Osteocyte (in vitro differentiated cells): ENCODE data around the gene B4GALT5. TPM values are rescaled to one million over a fixed set of nuclear protein-coding genes. Genes with fewer than 3 reads are reported as not detected.
A peak's percentile ranks its signal among the peaks of the same experiment; 100 is the strongest.
"Not testable (repeated sequence)": the region's sequence is repeated elsewhere in the genome, so short reads cannot be mapped to it uniquely, and the experiment has no call there.

Source experiments
- DNase-seq: peaks from one replicate; pipeline ENCODE4 v3.0.0; 2021; ENCODE audit warnings: mixed read lengths; ENCODE audit not compliant: unreplicated experiment; ENCODE audit errors: extremely low spot score
- H3K27ac Mint-ChIP-seq: one replicate; pipeline ENCODE4 v1.8.0; 2021; ENCODE audit warnings: mild to moderate bottlenecking, mixed read lengths; ENCODE audit not compliant: unreplicated experiment
- H3K27me3 Mint-ChIP-seq: one replicate; pipeline ENCODE4 v1.8.0; 2021; ENCODE audit warnings: mixed read lengths; ENCODE audit not compliant: unreplicated experiment
- H3K36me3 Mint-ChIP-seq: one replicate; pipeline ENCODE4 v1.8.0; 2021; ENCODE audit warnings: mixed read lengths; ENCODE audit not compliant: unreplicated experiment
- H3K4me1 Mint-ChIP-seq: one replicate; pipeline ENCODE4 v1.8.0; 2021; ENCODE audit warnings: mixed read lengths; ENCODE audit not compliant: unreplicated experiment
- H3K4me3 Mint-ChIP-seq: one replicate; pipeline ENCODE4 v1.8.0; 2021; ENCODE audit warnings: mild to moderate bottlenecking, moderate library complexity, mixed read lengths; ENCODE audit not compliant: unreplicated experiment
- H3K9me3 Mint-ChIP-seq: one replicate; pipeline ENCODE4 v1.8.0; 2021; ENCODE audit warnings: mixed read lengths; ENCODE audit not compliant: unreplicated experiment
- CTCF ChIP-seq: fragments of 200-600 bp; sonication (generic); IDR thresholded peaks from 2 replicates; pipeline ENCODE4 v1.5.0; 2021; ENCODE audit warnings: antibody characterized with exemption, mild to moderate bottlenecking, moderate library complexity
- total RNA-seq: library from RNA; stranded (reverse); gene quantifications from 2 replicates; pipeline ENCODE4 v1.2.1, GENCODE V29; 2021

The B4GALT5 gene
- total RNA-seq, 1 donor from 2014 or later = 45.4 TPM

DNA sequence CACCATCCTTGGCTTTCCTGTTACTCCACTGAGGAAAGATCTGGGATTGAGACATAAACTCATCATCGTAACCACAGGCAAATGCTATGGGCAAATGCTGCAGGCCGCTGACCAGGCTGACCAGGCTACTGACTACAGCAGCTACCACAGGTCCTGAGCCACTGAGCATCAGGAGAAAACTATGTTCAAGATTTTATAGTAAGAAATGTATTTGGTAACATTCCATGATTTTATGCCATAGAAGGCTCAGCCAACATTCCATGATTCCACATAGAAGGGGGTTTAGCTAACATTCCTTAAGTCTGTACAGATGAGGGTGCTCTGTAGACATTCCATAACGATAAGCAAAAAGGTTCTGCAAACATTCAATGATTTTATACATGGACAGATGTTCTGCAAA lies 16.1 kb upstream of the B4GALT5 start:
- no peak for TF ChIP-seq CTCF
- Mint-ChIP-seq H3K27me3 (no peaks in the 10 kb centered on the region), H3K4me3 (no peak overlapping the region), H3K4me1 (peaks cover 5% of the 10 kb centered on the region), H3K9me3 (no peaks in the 10 kb centered on the region), H3K27ac (no peak overlapping the region), H3K36me3 (no peaks in the 10 kb centered on the region)
- DNase-seq = no peak

DNA sequence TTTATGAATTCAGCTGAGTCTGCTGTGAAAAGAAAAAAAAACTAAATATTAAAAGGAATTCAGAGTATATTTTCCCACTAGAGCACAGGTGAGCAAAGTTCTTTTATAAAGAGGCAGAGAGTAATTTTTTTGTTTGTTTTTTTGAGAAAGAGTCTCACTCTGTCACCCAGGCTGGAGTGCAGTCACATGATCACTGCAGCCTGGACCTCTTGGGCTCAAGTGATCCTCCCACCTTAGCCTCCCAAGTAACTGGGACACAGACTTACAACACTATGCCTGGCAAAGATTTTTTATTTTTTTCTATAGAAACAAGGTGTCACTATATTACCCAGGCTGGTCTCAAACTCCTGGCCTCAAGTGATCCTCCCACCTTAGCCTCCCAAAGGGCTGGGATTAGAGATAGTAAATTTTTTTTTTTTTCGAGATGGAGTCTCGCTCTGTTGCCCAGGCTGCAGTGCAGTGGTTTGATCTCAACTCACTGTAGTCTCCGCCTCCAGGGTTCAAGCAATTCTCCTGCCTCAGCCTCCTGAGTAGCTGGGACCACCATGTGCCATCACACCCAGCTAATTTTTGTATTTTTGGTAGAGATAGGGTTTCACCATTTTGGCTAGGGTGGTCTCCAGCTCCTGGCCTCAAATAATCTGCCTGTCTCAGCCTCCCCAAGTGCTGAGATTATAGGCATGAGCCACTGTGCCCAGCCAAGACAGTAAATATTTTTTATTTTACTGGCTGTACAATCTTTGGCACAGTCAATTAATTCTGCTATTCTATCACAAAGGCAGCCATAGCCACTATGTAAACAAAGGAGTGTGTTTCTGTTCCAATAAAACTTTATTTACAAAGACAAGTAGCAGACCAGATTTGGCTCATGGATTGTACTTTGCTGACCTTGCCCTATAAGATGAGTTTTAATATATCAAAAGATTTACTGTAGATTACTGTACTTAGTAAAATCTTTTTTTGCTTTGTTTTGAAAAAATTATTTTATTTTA lies 14.5 kb upstream of the B4GALT5 start:
- Mint-ChIP-seq H3K4me1 (peaks cover 8% of the 10 kb centered on the region), H3K27ac (no peak overlapping the region), H3K36me3 (no peaks in the 10 kb centered on the region), H3K4me3 (no peak overlapping the region), H3K9me3 (no peaks in the 10 kb centered on the region), H3K27me3 (no peaks in the 10 kb centered on the region)
- TF ChIP-seq CTCF = no peak
- DNase-seq = no peak

- no peak overlapping the region for H3K27ac Mint-ChIP-seq
- no peaks in the 10 kb centered on the region for H3K36me3 Mint-ChIP-seq
- H3K4me1 Mint-ChIP-seq = peaks cover 8% of the 10 kb centered on the region
- H3K4me3 Mint-ChIP-seq = no peak overlapping the region
- no peak for DNase-seq
- no peak for TF ChIP-seq CTCF
- H3K9me3 Mint-ChIP-seq = no peaks in the 10 kb centered on the region
- no peaks in the 10 kb centered on the region for H3K27me3 Mint-ChIP-seq
Observed at GRCh38 chr20:49727478-49727877, 13.8 kb upstream of the B4GALT5 start.

- no peak overlapping the region for H3K27ac Mint-ChIP-seq
- TF ChIP-seq CTCF = no peak
- no peak overlapping the region for H3K4me3 Mint-ChIP-seq
- DNase-seq = no peak
- no peaks in the 10 kb centered on the region for H3K9me3 Mint-ChIP-seq
- peaks cover 8% of the 10 kb centered on the region for H3K4me1 Mint-ChIP-seq
- H3K27me3 Mint-ChIP-seq = no peaks in the 10 kb centered on the region
- no peaks in the 10 kb centered on the region for H3K36me3 Mint-ChIP-seq
Observed at GRCh38 chr20:49725694-49726093, 12.0 kb upstream of the B4GALT5 start.

- not testable (repeated sequence) for H3K4me3 Mint-ChIP-seq, H3K27me3 Mint-ChIP-seq, H3K36me3 Mint-ChIP-seq, H3K4me1 Mint-ChIP-seq, H3K9me3 Mint-ChIP-seq, DNase-seq
- H3K27ac Mint-ChIP-seq = peak overlapping the region; percentile 48
Observed at GRCh38 chr20:49725224-49725606, 11.5 kb upstream of the B4GALT5 start.
